Right hindlimb (tissue), 1 donor: Measurements from ENCODE around the gene CCDC136.

Source experiments
- DNase-seq: peaks from one replicate; pipeline ENCODE4 v3.0.0-alpha.2; 2018

Gene CCDC136

GRCh38 chr7:128807191-128807590, 15.4 kb downstream of the CCDC136 start:
- DNase-seq: peak; percentile 60

- DNase-seq: no peak
Measured at GRCh38 chr7:128809363-128809762, 17.6 kb downstream of the CCDC136 start.

GRCh38 chr7:128810473-128810872, 18.7 kb downstream of the CCDC136 start:
- no peak for DNase-seq

- DNase-seq: no peak
Measured at GRCh38 chr7:128810997-128811396, 19.2 kb downstream of the CCDC136 start.

GRCh38 chr7:128811631-128812430, 20.1 kb downstream of the CCDC136 start:
- no peak for DNase-seq

GRCh38 chr7:128812514-128813168, 20.9 kb downstream of the CCDC136 start:
- no peak for DNase-seq

- peak; percentile 70 for DNase-seq
Measured at GRCh38 chr7:128814499-128814898, 22.7 kb downstream of the CCDC136 start.

- no peak for DNase-seq
Measured at GRCh38 chr7:128815289-128815942, 23.6 kb downstream of the CCDC136 start.

GRCh38 chr7:128818694-128819093, 26.9 kb downstream of the CCDC136 start:
- no peak for DNase-seq

GRCh38 chr7:128821724-128822123, 30.0 kb downstream of the CCDC136 start:
- DNase-seq: no peak

- DNase-seq: no peak
Measured at GRCh38 chr7:128826512-128826911, 34.7 kb downstream of the CCDC136 start.

GRCh38 chr7:128826916-128827247, 35.1 kb downstream of the CCDC136 start:
- DNase-seq: no peak

- DNase-seq: peak; percentile 60
Measured at GRCh38 chr7:128827248-128827958, 35.6 kb downstream of the CCDC136 start.

- no peak for DNase-seq
Measured at GRCh38 chr7:128827971-128828711, 36.4 kb downstream of the CCDC136 start.

GRCh38 chr7:128829391-128830166, 37.8 kb downstream of the CCDC136 start:
- DNase-seq: peak; percentile 58

- DNase-seq: peak; percentile 87
Measured at GRCh38 chr7:128830231-128831177, 38.7 kb downstream of the CCDC136 start, which contains the start of gene FLNC. Gene FLNC, plus strand, starts transcription at chr7:128830406. Its CDS starts 232 bp downstream, at chr7:128830638.

- peak; percentile 94 for DNase-seq
Measured at GRCh38 chr7:128831178-128831993, 39.6 kb downstream of the CCDC136 start.

- peak; percentile 95 for DNase-seq
Measured at GRCh38 chr7:128831994-128832879, 40.5 kb downstream of the CCDC136 start.

- no peak for DNase-seq
Measured at GRCh38 chr7:128832880-128833147, 41.0 kb downstream of the CCDC136 start.
